HG03066 (cell line): Measurements from ENCODE around the gene ZNF200.
"Not testable (repeated sequence)": the region's sequence is repeated elsewhere in the genome, so short reads cannot be mapped to it uniquely, and the experiment has no call there.

Experiments
- ATAC-seq: cut with Tn5 transposase; IDR thresholded peaks from one replicate; pipeline ENCODE4 v1.9.1; 2021; ENCODE audit warnings: low read depth; ENCODE audit not compliant: unreplicated experiment

ZNF200 gene

GRCh38 chr16:3207086-3207953, 27.6 kb downstream of the ZNF200 start:
- no peak for ATAC-seq

GRCh38 chr16:3205939-3206338, 29.0 kb downstream of the ZNF200 start:
- not testable (repeated sequence) for ATAC-seq

- no peak for ATAC-seq
These were observed 31.9 kb downstream of the ZNF200 start for GRCh38 chr16:3202903-3203539.

GRCh38 chr16:3198334-3199072, 36.5 kb downstream of the ZNF200 start:
- ATAC-seq: no peak

GRCh38 chr16:3197694-3198333, 37.1 kb downstream of the ZNF200 start:
- not testable (repeated sequence) for ATAC-seq

GRCh38 chr16:3195975-3196374, 39.0 kb downstream of the ZNF200 start:
- ATAC-seq: no peak

GRCh38 chr16:3194792-3195191, 40.2 kb downstream of the ZNF200 start:
- no peak for ATAC-seq

GRCh38 chr16:3193221-3194212, 41.4 kb downstream of the ZNF200 start:
- ATAC-seq: no peak

- ATAC-seq: no peak
These were observed 42.4 kb downstream of the ZNF200 start for GRCh38 chr16:3192476-3193019.

- ATAC-seq: no peak
These were observed 44.0 kb downstream of the ZNF200 start for GRCh38 chr16:3190949-3191353.

- ATAC-seq: no peak
These were observed 45.1 kb downstream of the ZNF200 start for GRCh38 chr16:3189869-3190268.

- ATAC-seq: no peak
These were observed 45.8 kb downstream of the ZNF200 start for GRCh38 chr16:3188925-3189825.

- no peak for ATAC-seq
These were observed 46.4 kb downstream of the ZNF200 start for GRCh38 chr16:3188675-3188924.

GRCh38 chr16:3187798-3188674, 46.9 kb downstream of the ZNF200 start, which contains the start of gene OR1F1:
TSS of gene OR1F1 (plus strand) at chr16:3188204.
- ATAC-seq: no peak

- no peak for ATAC-seq
These were observed 47.8 kb downstream of the ZNF200 start for GRCh38 chr16:3186946-3187690.

- ATAC-seq: no peak
These were observed 51.4 kb downstream of the ZNF200 start for GRCh38 chr16:3183445-3184139.
